22Rv1 (cell line): ENCODE data around the gene TRIM71.

Source experiments
- ZFX ChIP-seq: fragments of 450-650 bp; IDR thresholded peaks from 2 replicates; pipeline ENCODE4 v1.6.1; 2017; ENCODE audit warnings: antibody characterized with exemption, borderline replicate concordance
- TF ChIP-seq, protein P1 (sequence below): fragments of 450-650 bp; IDR thresholded peaks from 2 replicates; pipeline ENCODE4 v1.5.1; 2017; ENCODE audit warnings: mild to moderate bottlenecking

DNA sequence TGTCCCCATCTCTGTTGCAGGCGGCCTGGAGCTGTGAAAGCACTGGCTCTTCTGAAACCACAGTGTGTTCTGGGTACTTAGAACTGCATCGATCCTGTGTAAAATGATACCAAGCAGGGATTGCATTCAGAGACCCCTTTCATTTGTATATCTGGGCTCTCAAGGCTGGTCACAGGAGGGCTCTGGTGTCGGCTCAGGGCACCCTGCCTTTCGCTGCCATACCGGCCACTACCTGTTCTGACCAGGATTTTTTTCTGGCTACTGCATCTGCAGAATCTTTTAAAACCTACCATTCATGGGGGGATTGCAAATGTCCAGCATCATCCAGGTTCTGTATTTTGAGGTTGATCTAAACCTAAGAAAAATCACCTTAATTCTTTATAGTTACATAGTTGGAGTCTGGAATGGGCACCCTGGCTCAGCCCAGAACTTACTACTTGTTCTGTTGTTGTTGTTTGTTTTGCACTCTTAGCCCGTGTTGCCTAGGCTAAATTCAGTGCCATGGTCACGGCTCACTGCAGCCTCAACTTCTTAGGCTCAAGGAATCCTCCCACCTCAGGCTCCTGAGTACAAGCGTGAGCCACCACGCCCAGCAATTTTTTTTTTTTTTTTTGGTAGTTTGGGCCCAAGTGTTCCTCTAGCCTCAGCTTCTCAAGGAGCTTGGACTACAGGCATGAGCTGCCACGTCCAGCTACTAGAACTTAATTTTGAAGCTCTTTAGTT lies 52.7 kb downstream of the TRIM71 start:
- TF ChIP-seq, protein P1, sequence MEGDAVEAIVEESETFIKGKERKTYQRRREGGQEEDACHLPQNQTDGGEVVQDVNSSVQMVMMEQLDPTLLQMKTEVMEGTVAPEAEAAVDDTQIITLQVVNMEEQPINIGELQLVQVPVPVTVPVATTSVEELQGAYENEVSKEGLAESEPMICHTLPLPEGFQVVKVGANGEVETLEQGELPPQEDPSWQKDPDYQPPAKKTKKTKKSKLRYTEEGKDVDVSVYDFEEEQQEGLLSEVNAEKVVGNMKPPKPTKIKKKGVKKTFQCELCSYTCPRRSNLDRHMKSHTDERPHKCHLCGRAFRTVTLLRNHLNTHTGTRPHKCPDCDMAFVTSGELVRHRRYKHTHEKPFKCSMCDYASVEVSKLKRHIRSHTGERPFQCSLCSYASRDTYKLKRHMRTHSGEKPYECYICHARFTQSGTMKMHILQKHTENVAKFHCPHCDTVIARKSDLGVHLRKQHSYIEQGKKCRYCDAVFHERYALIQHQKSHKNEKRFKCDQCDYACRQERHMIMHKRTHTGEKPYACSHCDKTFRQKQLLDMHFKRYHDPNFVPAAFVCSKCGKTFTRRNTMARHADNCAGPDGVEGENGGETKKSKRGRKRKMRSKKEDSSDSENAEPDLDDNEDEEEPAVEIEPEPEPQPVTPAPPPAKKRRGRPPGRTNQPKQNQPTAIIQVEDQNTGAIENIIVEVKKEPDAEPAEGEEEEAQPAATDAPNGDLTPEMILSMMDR = no peak
- TF ChIP-seq ZFX = no peak
